HG03354 (cell line): Measurements from ENCODE around the gene OST4.

Source experiments
- ATAC-seq: cut with Tn5 transposase; IDR thresholded peaks from one replicate; pipeline ENCODE4 v1.9.1; 2021; ENCODE audit warnings: mild to moderate bottlenecking; ENCODE audit not compliant: unreplicated experiment, poor library complexity, severe bottlenecking

OST4 gene

GRCh38 chr2:27058210-27058609, 13.2 kb downstream of the OST4 start:
- ATAC-seq, result no peak

DNA sequence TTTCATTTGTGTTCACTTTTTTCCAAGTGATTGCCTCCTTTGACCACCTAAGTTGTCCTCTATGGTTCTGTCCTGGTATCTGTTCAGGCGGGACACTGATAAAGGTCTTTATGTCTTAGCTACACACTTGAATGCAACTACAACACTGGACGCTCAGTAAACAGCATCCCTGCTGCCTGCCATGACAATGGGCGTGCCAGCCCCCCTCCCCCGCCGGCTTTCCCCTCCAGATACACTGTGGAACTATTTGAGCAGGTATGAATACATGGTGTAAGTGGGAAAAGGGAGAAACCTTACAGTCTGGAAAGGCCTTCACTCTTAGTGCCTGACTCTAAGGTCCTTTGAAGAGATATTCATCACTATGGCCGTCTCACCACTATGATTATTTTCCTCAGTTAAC, 14.3 kb downstream of the OST4 start:
- ATAC-seq, result no peak

GRCh38 chr2:27054721-27055120, 16.7 kb downstream of the OST4 start:
- no peak for ATAC-seq

GRCh38 chr2:27053776-27054175, 17.7 kb downstream of the OST4 start:
- ATAC-seq, result no peak

DNA sequence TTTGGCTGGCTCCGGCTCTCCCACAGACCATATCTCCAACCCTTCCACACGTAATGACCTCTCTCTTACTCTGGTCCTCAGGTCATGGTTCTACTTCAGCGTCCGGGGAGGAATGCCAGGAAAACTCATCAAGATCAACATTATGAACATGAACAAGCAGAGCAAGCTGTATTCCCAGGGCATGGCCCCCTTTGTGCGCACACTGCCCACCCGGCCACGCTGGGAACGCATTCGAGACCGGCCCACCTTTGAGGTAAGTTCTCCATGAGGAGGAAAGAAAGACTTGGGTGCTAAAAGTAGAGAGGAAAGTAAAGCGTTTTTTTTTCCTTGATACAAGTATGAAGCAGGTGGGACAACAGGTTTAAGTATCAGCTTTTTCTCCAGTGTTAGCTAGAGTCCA, 18.1 kb downstream of the OST4 start:
- no peak for ATAC-seq

DNA sequence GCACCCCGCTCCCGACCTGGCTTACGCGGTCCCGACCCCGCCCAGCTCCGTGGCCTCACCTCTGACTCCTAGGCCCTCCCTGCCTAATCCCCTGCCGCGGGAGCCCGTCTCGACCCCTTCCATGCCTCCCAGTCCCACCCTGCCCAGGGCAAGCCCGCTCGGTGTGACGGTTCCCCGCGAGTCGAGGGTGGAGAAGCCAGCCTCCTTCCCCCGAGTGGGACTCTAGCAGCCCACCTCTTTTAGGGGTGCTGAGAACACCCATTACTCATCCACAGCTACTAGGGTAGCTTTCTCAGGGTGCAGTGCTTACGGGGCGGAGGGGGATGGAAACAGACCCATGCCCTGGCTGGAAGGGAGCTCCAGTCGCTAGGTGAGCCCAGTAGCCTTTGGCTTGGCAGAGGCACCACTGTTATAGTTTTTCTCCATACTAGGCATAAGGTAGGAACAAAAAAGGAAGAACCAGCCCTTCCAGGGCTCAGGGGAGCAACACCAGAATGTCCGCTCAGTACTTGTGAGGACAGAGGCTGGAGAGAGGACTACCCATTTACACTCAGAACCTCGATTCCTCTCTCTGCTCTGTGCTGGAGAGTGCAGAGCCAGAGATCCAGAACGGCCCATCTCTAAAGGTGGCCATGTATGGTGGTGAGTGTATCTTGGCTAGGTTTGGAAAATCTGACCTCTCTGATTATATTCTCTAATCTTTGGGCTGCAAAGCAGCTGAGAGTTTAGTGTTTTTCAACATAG, 19.4 kb downstream of the OST4 start:
- ATAC-seq, result no peak

GRCh38 chr2:27050996-27051901, 20.2 kb downstream of the OST4 start, which contains the start of gene AGBL5:
Gene AGBL5, plus strand, starts transcription at chr2:27051668. Its CDS starts 1,291 bp downstream, at chr2:27052959.
- ATAC-seq, result peak; percentile 77

GRCh38 chr2:27050281-27050995, 21.0 kb downstream of the OST4 start:
- ATAC-seq, result peak; percentile 50

- ATAC-seq, result peak; percentile 22
These were observed 21.8 kb downstream of the OST4 start for GRCh38 chr2:27049422-27050280.

GRCh38 chr2:27042985-27043634, 28.3 kb downstream of the OST4 start:
- ATAC-seq, result no peak

DNA sequence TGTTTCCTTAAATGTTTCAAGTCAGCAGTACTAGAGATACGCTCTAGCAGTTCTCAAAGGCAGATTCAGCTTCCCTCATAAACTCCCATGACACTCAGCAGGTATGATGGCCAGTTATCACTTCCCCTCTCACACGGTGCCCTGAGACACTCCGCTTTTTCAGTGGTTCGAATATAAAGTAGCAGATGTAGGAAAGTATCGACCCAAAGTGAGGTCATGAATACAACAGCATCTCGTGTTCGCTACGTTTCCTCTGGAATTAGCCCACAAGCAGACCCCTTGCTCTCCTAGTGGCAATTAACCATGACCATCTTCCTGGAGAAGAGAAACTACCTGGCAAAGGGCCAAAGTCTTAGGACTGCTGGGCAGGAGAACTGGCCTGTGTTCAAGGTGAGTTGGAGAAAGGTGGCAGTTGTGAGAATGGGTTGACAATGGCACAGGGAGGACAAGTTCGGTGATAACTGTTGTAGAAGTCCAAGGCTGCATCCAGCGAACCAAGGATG, 29.2 kb downstream of the OST4 start:
- ATAC-seq, result no peak

- no peak for ATAC-seq
These were observed 29.7 kb downstream of the OST4 start for GRCh38 chr2:27041752-27042151.

- no peak for ATAC-seq
These were observed 31.2 kb downstream of the OST4 start for GRCh38 chr2:27040282-27040681.

DNA sequence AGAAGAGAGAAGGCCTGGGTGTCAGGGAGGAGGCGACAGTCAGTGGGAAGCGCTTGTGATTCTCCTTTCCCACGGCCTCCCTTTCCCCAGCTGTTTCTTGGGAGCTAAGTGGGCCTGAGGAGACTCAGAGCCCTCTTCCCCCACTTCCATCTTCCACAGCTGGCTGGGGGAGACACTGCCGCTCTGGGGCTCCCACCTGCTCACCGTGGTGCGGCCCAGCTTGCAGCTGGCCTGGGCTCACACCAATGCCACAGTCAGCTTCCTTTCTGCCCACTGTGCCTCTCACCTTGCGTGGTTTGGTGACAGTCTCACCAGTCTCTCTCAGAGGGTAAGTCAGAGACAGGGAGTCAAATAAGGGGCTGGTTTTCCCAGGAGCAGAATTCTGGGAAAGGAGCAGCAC, 31.6 kb downstream of the OST4 start:
- no peak for ATAC-seq

DNA sequence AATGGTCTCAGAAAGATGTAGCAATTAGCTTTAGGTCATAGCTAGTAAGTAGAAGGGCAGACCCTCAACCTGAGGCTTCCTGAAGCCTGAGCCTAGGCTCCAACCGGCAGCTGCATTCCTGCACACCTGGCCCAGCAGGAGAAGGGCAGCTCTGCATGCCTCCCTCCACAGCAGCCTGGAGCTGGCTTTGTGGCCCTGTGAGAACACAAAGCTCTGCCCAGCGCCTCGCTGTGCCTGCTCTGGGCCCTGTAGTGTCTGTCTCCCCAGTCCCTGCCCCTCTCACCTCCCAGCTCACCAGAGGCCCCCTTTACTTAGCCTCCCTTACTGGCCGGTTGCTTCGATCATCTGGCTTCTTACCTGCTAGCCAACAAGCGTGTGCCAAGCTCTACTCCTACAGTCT, 32.0 kb downstream of the OST4 start:
- ATAC-seq, result no peak

- ATAC-seq, result no peak
These were observed 32.7 kb downstream of the OST4 start for GRCh38 chr2:27038631-27039339.

- no peak for ATAC-seq
These were observed 33.4 kb downstream of the OST4 start for GRCh38 chr2:27038012-27038411.

GRCh38 chr2:27033253-27033852, 38.1 kb downstream of the OST4 start:
- peak; percentile 8 for ATAC-seq
